ENCODE measurements around the gene KIF3B.
A peak's percentile ranks its signal among the peaks of the same experiment; 100 is the strongest.
"Not testable (repeated sequence)": the region's sequence is repeated elsewhere in the genome, so short reads cannot be mapped to it uniquely, and the experiment has no call there.

KIF3B gene

GRCh38 chr20:32244959-32245358, 32.5 kb upstream of the KIF3B start:
- DNase-seq = peak in 2 of 10 donors; percentile 18 to 22
- intact Hi-C loops (cut with DNase I) = no loop called here

- peak in 2 of 10 donors; percentile 25 to 40 for DNase-seq
Observed at GRCh38 chr20:32246208-32246607, 31.2 kb upstream of the KIF3B start.

GRCh38 chr20:32248043-32248442, 29.4 kb upstream of the KIF3B start:
- peak in 2 of 10 donors; percentile 22 to 24 for DNase-seq
- intact Hi-C loops (cut with DNase I) = no loop called here

More at GRCh38 chr20:32246208-32246607, 31.2 kb upstream of the KIF3B start:
- intact Hi-C loops (cut with DNase I) = not testable (repeated sequence)

DNA sequence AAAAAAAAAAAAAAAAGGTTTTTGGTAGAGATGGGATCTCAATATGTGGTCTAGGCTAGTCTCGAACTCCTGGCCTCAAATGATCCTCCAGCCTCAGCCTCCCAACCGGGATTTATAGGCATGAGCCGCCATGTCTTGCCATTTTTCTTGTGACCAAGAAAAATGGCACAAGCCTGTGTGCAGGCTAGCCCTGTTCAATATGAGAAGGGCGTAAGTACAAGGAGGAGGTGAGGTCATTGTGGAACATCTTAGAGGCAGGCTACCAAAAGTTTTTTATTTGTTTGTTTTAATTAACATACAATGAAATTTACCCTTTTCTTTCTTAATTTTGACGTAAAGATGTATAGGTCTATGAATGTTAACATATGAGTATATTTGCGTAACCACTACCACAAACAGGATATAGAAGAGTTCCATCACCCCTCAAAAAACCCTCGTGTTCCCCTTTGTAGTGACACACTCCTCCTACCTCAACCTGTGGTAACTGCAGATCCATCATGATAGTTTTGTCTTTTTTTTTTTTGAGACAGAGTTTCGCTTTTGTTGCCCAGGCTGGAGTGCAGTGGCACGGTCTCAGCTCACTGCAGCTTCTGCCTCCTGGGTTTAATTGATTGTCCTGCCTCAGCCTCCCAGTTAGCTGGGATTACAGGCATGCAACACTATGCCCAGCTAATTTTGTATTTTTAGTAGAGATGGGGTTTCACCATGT, 28.3 kb upstream of the KIF3B start:
- DNase-seq = peak in 2 of 10 donors; percentile 4 to 31
- intact Hi-C loops (cut with DNase I) = no loop called here

DNA sequence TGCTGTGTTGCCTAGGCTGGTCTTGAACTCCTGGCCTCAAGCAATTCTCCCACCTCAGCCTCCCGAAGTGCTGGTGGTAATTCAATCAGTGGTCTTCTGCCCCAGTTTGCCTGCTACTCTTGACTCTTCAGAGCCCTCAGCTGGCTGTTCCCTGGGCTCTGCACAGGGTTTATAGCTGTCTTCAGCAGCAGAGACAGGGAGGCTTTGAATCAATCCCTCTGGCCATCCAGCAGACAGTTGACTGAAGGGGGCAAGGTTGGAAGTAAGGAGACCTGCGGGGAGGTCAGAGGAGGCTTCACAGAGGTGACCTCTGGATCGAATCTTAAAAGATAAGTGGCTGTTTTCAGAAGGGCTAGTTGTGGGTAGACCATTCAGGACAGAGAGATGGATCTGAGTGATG, 26.0 kb upstream of the KIF3B start:
- intact Hi-C loops (cut with DNase I) = no loop called here
- peak in 1 of 10 donors; percentile 3 for DNase-seq

DNA sequence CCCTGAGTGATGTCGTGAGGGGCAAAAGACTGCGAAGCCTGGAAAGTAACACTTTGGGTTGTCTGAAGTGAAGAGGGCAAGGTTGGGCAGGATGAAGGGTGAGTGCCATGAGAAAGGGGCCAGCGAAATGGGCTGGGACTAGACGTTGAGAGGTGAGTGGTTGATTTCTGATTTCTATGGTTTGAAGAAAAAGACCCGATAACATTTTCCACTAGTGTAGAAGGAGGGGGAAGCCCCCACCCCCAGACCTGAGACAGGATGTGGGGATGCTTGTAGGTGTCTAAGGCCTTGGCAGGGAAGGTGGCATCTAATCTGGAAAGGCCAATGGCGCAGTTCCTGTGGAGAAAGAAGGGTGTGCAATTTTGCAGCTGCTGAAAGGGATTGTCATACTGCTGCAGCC, 25.3 kb upstream of the KIF3B start:
- intact Hi-C loops (cut with DNase I) = no loop called here
- DNase-seq = peak in 1 of 10 donors; percentile 2

DNA sequence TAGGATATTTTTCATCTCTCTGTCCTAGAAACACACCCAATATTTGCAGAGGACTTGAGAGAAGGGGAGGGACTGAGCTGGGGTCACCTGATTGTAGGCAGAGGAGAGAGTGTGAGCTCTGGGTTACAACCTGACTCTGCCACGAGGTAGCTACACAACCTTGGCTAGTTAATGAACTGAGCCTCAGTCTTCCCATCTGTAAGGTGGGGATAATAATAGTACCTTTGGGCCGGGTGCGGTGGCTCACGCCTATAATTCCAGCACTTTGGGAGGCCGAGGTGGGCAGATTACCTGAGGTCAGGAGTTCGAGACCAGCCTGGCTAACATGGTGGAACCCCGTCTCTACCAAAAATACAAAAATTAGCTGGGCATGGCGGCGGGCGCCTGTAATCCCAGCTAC, 16.5 kb upstream of the KIF3B start:
- intact Hi-C loops (cut with DNase I) = not testable (repeated sequence)
- peak in 2 of 10 donors; percentile 1 to 24 for DNase-seq

GRCh38 chr20:32261644-32262043, 15.8 kb upstream of the KIF3B start:
- intact Hi-C loops (cut with DNase I) = no loop called here
- peak in 2 of 10 donors; percentile 7 to 24 for DNase-seq

- intact Hi-C loops (cut with DNase I) = no loop called here
- DNase-seq = peak in 2 of 10 donors; percentile 9 to 13
Observed at GRCh38 chr20:32263398-32263954, 14.0 kb upstream of the KIF3B start.

- peak in 1 of 10 donors; percentile 7 for DNase-seq
- intact Hi-C loops (cut with DNase I) = loop anchor here (10.0 kb wide), 1 partner anchor 193 kb away; no protein-coding TSS in a partner anchor
Observed at GRCh38 chr20:32271620-32272019, 5.8 kb upstream of the KIF3B start.

- intact Hi-C loops (cut with DNase I) = loop anchor here (10.0 kb wide), 1 partner anchor 190 kb away; no protein-coding TSS in a partner anchor
- peak in 1 of 10 donors; percentile 16 for DNase-seq
Observed at GRCh38 chr20:32274359-32274758, 3.1 kb upstream of the KIF3B start.

DNA sequence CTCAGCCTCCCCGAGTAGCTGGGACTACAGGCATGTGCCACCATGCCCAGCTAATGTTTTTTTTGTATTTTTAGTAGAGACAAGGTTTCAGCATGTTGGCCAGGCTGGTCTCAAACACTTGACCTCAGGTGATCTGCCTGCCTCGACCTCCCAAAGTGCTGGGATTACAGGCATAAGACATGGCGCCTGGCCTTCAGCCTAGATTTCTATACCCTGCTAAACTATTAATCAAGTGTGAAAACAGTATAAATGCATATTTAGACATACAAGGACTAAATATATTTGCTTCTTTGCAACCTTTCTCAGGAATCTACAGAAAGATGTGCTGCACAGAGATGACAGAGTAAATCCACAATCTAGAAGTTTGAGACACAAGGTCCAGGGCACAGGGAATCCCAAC, 2.3 kb upstream of the KIF3B start:
- intact Hi-C loops (cut with DNase I) = loop anchor here (10.0 kb wide), 1 partner anchor 190 kb away; no protein-coding TSS in a partner anchor
- peak in 1 of 10 donors; percentile 3 for DNase-seq

- intact Hi-C loops (cut with DNase I) = loop anchor here (10.0 kb wide), 1 partner anchor 187 kb away; no protein-coding TSS in a partner anchor
Observed at GRCh38 chr20:32278199-32278643, 770 bp downstream of the KIF3B start.

GRCh38 chr20:32281711-32282110, 4.3 kb downstream of the KIF3B start:
- DNase-seq = peak in 1 of 10 donors; percentile 5
- intact Hi-C loops (cut with DNase I) = loop anchor here (10.0 kb wide), 1 partner anchor 83 kb away; no protein-coding TSS in a partner anchor

More at GRCh38 chr20:32278199-32278643, 770 bp downstream of the KIF3B start:
- peak in 1 of 10 donors; percentile 7 for DNase-seq

- intact Hi-C loops (cut with DNase I) = loop anchor here (10.0 kb wide), 1 partner anchor 82 kb away; no protein-coding TSS in a partner anchor
- peak in 8 of 10 donors; percentile 14 to 87 (median 30) for DNase-seq
Observed at GRCh38 chr20:32282461-32282860, 5.0 kb downstream of the KIF3B start.

- intact Hi-C loops (cut with DNase I) = loop anchor here (10.0 kb wide), 1 partner anchor 80 kb away; no protein-coding TSS in a partner anchor
- peak in 1 of 10 donors; percentile 2 for DNase-seq
Observed at GRCh38 chr20:32285082-32285620, 7.7 kb downstream of the KIF3B start.

- intact Hi-C loops (cut with DNase I) = loop anchor here (10.0 kb wide), 1 partner anchor 79 kb away; no protein-coding TSS in a partner anchor
- DNase-seq = peak in 1 of 10 donors; percentile 28
Observed at GRCh38 chr20:32285621-32286371, 8.3 kb downstream of the KIF3B start.

GRCh38 chr20:32287231-32287638, 9.8 kb downstream of the KIF3B start:
- peak in 1 of 10 donors; percentile 39 for DNase-seq
- intact Hi-C loops (cut with DNase I) = loop anchor here (10.0 kb wide), 1 partner anchor 78 kb away; no protein-coding TSS in a partner anchor

DNA sequence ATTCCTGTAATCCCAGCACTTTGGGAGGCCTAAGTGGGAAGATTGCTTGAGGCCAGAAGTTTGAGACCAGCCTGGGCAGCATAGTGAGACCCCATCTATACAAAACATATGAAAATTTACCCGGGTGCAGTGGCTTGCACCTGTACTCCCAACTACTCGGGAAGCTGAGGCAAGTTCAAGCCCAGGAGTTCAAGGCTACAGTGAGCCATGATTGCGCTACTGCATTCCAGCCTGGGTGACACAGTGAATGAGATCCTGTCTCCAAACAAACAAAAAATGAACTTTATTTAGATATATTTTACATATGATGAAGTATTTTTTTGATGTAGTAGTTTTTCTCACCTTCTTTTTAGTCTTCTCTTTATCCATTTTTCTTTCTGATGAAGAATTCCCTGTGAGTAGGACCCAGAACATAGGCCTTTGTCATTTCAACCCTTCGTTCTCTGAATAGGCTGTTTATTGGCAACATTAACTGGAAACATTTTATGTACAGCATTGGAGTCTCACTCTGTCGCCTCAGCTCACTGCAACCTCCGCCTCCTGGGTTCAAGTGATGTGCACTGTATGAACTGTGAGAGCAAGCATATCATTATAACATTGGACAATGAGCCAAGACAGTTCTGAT, 10.9 kb downstream of the KIF3B start:
- intact Hi-C loops (cut with DNase I) = loop anchor here (10.0 kb wide), 1 partner anchor 76 kb away; no protein-coding TSS in a partner anchor
- DNase-seq = no peak

Data from posterior cingulate gyrus (tissue), 11 donors.